Measurements from ENCODE around the gene FFAR3.
"Not testable (repeated sequence)": the region's sequence is repeated elsewhere in the genome, so short reads cannot be mapped to it uniquely, and the experiment has no call there.

Gene FFAR3

GRCh38 chr19:35401416-35401815 lies 43.2 kb downstream of the FFAR3 start:
- DNase-seq (ENCODE audit: low read depth in 2 of 2), result not testable (repeated sequence)

DNA sequence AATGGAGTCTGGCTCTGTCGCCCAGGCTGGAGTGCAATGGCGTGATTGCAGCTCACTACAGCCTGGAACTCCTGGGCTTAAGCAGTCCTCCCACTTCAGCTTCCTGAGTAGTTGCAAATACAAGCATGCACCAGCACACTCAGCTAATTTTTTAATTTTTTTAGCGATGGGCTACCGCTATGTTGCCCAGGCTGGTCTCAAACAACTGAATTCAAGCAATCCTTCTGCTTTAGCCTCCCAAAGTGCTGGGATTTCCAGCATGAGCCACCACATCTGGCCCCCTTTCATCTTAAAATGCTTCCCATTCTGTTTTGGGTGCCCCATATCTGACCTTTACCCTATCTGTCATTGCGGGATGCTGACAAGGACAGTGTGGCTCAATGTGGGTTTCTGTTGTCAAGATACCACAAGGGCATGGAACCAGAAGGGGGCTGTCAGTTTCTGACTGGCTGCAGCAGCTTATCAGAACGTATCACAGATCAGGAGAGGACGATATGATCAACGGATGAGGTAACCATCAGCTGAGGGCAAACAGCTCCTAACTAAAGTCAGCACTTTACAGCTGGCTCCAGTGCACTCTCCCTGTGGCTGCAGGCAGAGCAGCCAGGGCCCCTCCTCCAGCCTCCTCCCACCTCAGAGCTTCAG lies 45.0 kb downstream of the FFAR3 start:
- no peak for DNase-seq (ENCODE audit: low read depth in 2 of 2)

- DNase-seq (ENCODE audit: low read depth in 2 of 2), result no peak
Measured at GRCh38 chr19:35404879-35405622, 46.8 kb downstream of the FFAR3 start.

- DNase-seq (ENCODE audit: low read depth in 2 of 2), result no peak
Measured at GRCh38 chr19:35407619-35408018, 49.4 kb downstream of the FFAR3 start.

GRCh38 chr19:35408284-35409171 lies 50.3 kb downstream of the FFAR3 start:
- DNase-seq (ENCODE audit: low read depth in 2 of 2), result no peak

- no peak for DNase-seq (ENCODE audit: low read depth in 2 of 2)
Measured at GRCh38 chr19:35409191-35409590, 50.9 kb downstream of the FFAR3 start.

Measured in stimulated activated CD8-positive, alpha-beta memory T cell treated with anti-CD3 and anti-CD28 coated beads, Interleukin-7, amount 100 ng/mL, for 4 hours (primary cell).